ENCODE measurements around the gene MT1G. TPM values are rescaled to one million over a fixed set of nuclear protein-coding genes. Genes with fewer than 3 reads are reported as not detected.

MT1G gene
- total RNA-seq, 1 experiment from 2014 or later, result 23.4 TPM

DNA sequence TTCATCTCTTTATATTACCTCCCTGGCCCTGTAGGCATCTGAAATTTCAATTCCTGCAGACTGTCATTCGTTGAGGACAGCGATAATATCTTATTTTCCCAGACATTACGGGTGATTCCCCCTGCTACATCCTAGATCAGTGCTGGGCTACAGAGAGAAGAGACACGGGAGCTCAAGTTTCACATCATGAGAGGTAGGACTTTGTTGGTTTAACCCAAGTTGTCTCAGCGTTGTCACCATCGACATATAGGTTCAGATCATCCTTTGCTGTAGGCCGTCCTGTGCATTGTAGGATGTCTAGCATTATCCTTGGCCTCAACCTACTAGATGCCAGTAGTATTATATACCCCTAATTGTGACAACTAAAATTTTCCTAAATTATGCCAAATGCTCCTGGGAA lies 33.7 kb upstream of the MT1G start:
- Histone ChIP-seq H3K27me3 (ENCODE audit: insufficient read depth, low read length) (no peaks in the 10 kb centered on the region), H3T11ph (ENCODE audit: low read length) (no peak overlapping the region), H3K4me1 (ENCODE audit: insufficient read depth, low read length) (peaks cover 6% of the 10 kb centered on the region), H3K14ac (ENCODE audit: insufficient read depth, low read length) (no peak overlapping the region), H3K4ac (ENCODE audit: low read depth, low read length) (no peak overlapping the region), H4K91ac (ENCODE audit: insufficient read length, low read depth, low read length) (no peak overlapping the region), H3K9me3 (ENCODE audit: control insufficient read depth, low read depth, low read length) (no peaks in the 10 kb centered on the region), H4K8ac (replicated peaks; ENCODE audit: insufficient read length, low read depth, low read length) (no peak overlapping the region), H3K23ac (ENCODE audit: insufficient read length, low read depth, low read length) (no peak overlapping the region), H2BK5ac (ENCODE audit: insufficient read length, low read length) (no peak overlapping the region), H3K56ac (ENCODE audit: insufficient read length, low read depth, low read length) (no peak overlapping the region), H3K4me2 (ENCODE audit: insufficient read depth, insufficient read length, low read length) (no peak overlapping the region), H2BK15ac (ENCODE audit: low read depth, low read length) (no peak overlapping the region), H3K27ac (ENCODE audit: insufficient read length, low read depth, low read length) (no peak overlapping the region), H4K5ac (ENCODE audit: insufficient read length, low read depth, low read length) (no peak overlapping the region), H3K23me2 (ENCODE audit: insufficient read length, low read depth, low read length, poor library complexity, severe bottlenecking) (no peaks in the 10 kb centered on the region), H3K18ac (ENCODE audit: insufficient read length, low read depth, low read length) (no peak overlapping the region), H3K79me2 (ENCODE audit: insufficient read depth, low read length) (no peaks in the 10 kb centered on the region), H2BK12ac (ENCODE audit: insufficient read length, low read depth, low read length) (no peak overlapping the region), H2AFZ (ENCODE audit: low read length) (no peak overlapping the region), H2AK5ac (ENCODE audit: insufficient read length, low read length) (no peak overlapping the region), H3K9ac (ENCODE audit: extremely low read depth, insufficient read length, low read length) (no peak overlapping the region), H4K20me1 (ENCODE audit: control insufficient read depth, insufficient read depth, insufficient read length) (no peaks in the 10 kb centered on the region), H3K79me1 (ENCODE audit: insufficient read depth, low read depth, low read length, poor library complexity, severe bottlenecking) (no peaks in the 10 kb centered on the region), H2BK120ac (ENCODE audit: low read depth, low read length, poor library complexity, severe bottlenecking) (no peak overlapping the region), H2BK20ac (ENCODE audit: low read depth, low read length, poor library complexity, severe bottlenecking) (no peak overlapping the region)
- Mint-ChIP-seq H3K9me3 (peaks cover 11% of the 10 kb centered on the region in 2 experiments), H3K27ac (no peak overlapping the region), H3K27me3 (ENCODE audit: low read depth) (peaks cover 11% of the 10 kb centered on the region), H3K4me3 (no peak overlapping the region), H3K4me1 (peaks cover 9% of the 10 kb centered on the region in 2 experiments), H3K36me3 (ENCODE audit: insufficient read depth in 1 of 3, low read depth in 3 of 3) (peaks cover 0 to 5% (median 5%) of the 10 kb centered on the region in 3 experiments; a peak in 4 of 7 replicates)
- WGBS (ENCODE audit: extremely low coverage, insufficient read length, low lambda C conversion rate), result no CpG with 5 or more reads among the region's 7 CpGs
- TF ChIP-seq, protein P1, sequence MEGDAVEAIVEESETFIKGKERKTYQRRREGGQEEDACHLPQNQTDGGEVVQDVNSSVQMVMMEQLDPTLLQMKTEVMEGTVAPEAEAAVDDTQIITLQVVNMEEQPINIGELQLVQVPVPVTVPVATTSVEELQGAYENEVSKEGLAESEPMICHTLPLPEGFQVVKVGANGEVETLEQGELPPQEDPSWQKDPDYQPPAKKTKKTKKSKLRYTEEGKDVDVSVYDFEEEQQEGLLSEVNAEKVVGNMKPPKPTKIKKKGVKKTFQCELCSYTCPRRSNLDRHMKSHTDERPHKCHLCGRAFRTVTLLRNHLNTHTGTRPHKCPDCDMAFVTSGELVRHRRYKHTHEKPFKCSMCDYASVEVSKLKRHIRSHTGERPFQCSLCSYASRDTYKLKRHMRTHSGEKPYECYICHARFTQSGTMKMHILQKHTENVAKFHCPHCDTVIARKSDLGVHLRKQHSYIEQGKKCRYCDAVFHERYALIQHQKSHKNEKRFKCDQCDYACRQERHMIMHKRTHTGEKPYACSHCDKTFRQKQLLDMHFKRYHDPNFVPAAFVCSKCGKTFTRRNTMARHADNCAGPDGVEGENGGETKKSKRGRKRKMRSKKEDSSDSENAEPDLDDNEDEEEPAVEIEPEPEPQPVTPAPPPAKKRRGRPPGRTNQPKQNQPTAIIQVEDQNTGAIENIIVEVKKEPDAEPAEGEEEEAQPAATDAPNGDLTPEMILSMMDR (conservative IDR thresholded peaks at IDR 0.05), result no peak
- no peak for DNase-seq

All from H9 (cell line).